A549 treated with dexamethasone at 1 μM for 4 hours (cell line): ENCODE measurements around the gene TUBB8. TPM values are rescaled to one million over a fixed set of nuclear protein-coding genes. Genes with fewer than 3 reads are reported as not detected.

Experiments used
- total RNA-seq: library from RNA; stranded (reverse); fragments of 200-300 nt; extraction: Qiagen RNA extraction; gene quantifications from 5 replicates; pipeline ENCODE4 v1.2.3, GENCODE V29; 2022

TUBB8 gene
- 0.04 to 0.15 TPM (median 0.07 TPM) in 5 replicates for total RNA-seq

GRCh38 chr10:48996-49395 lies at the start of gene TUBB8:
TUBB8 (minus strand) TSS chr10:49296; CDS start chr10:49238, 58 bp downstream.

Other genes with a start within 250 kb of the TUBB8 start
- gene ZMYND11, start 86.2 kb upstream of the TUBB8 start, total RNA-seq: 38.1 to 51.4 TPM (median 49.8 TPM) in 5 replicates